ENCODE data around the gene ABLIM2. TPM values are rescaled to one million over a fixed set of nuclear protein-coding genes. Genes with fewer than 3 reads are reported as not detected.

The ABLIM2 gene
- total and polyA plus RNA-seq, 2 of the 13 experiments (the other 11 are each of a cell fraction or from before 2014, with no cell fraction given): 0.20 to 0.37 TPM

DNA sequence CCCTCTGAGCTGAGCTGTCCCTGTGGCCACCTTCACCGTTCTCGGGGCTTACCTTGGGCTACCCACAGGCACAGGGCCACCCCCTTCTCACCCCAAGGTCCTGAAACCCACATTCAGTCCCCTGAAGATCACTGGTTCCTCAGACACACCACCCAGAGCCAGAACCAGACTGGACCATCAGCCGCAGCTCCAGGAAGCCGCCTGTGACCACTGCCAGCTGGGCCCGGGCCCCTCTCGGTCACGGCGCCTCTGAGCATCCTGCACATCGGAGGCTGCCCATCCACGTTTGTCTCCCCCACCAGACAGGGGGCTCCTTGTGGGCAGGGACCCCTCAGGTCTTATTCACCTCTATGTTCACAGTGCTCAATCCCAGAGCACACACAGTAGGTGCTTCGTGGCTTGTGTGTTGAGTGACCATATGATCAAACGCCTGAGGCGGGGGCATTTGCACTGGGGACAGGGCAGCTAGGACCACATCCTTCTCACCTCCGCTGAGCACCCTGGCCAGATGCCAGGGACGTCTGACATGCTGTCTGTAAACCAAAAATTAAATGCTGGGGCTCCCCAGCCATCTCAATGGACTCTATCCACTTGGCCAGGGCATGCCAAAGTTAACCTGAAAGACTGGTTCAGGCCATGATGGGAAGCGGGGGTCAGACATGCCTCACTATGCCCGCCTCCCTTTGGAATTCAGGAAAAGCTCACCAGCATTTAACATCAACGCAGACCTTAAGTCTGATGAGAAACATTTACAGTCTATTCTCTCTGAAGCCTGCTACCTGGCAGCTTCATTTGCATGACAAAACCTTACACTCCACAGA lies 109.5 kb downstream of the ABLIM2 start:
- no peak overlapping the region for H3K27ac ChIP-seq (ENCODE audit: extremely low read length, insufficient read depth, low read length)
- DNase-seq (ENCODE audit: low spot score): no peak
- FAIRE-seq: no peak
- H3K9ac ChIP-seq (ENCODE audit: insufficient read depth, low read depth, low read length): no peak overlapping the region
- no peak overlapping the region for H2AFZ ChIP-seq (ENCODE audit: low read length)
- H3K79me2 ChIP-seq (ENCODE audit: insufficient read depth, low read length): no peaks in the 10 kb centered on the region
- CTCF ChIA-PET (ENCODE audit: low intra/inter-chr PET ratio, low total read pairs): no interaction called here
- no peaks in the 10 kb centered on the region for H4K20me1 ChIP-seq (ENCODE audit: insufficient read depth, low read length)
- TF ChIP-seq ZNF747 (CRISPR knock-in tag; IDR thresholded peaks at IDR 0.05; ENCODE audit: borderline replicate concordance): no peak
- TF ChIP-seq PCBP2 (optimal IDR thresholded peaks at IDR 0.05; ENCODE audit: low read depth, low read length, poor library complexity, severe bottlenecking): no peak
- no peak for TF ChIP-seq SKI (IDR thresholded peaks at IDR 0.05; ENCODE audit: partially characterized antibody)
- TF ChIP-seq, protein P1, sequence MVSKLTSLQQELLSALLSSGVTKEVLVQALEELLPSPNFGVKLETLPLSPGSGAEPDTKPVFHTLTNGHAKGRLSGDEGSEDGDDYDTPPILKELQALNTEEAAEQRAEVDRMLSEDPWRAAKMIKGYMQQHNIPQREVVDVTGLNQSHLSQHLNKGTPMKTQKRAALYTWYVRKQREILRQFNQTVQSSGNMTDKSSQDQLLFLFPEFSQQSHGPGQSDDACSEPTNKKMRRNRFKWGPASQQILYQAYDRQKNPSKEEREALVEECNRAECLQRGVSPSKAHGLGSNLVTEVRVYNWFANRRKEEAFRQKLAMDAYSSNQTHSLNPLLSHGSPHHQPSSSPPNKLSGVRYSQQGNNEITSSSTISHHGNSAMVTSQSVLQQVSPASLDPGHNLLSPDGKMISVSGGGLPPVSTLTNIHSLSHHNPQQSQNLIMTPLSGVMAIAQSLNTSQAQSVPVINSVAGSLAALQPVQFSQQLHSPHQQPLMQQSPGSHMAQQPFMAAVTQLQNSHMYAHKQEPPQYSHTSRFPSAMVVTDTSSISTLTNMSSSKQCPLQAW (CRISPR knock-in tag; IDR thresholded peaks at IDR 0.05): no peak
- TF ChIP-seq, protein P2, sequence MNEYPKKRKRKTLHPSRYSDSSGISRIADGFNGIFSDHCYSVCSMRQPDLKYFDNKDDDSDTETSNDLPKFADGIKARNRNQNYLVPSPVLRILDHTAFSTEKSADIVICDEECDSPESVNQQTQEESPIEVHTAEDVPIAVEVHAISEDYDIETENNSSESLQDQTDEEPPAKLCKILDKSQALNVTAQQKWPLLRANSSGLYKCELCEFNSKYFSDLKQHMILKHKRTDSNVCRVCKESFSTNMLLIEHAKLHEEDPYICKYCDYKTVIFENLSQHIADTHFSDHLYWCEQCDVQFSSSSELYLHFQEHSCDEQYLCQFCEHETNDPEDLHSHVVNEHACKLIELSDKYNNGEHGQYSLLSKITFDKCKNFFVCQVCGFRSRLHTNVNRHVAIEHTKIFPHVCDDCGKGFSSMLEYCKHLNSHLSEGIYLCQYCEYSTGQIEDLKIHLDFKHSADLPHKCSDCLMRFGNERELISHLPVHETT (CRISPR knock-in tag; conservative IDR thresholded peaks at IDR 0.05): no peak
- no peak for TF ChIP-seq ZFY (CRISPR knock-in tag; IDR thresholded peaks at IDR 0.05)
- TF ChIP-seq ZNF678 (CRISPR knock-in tag; IDR thresholded peaks at IDR 0.05): no peak
- no peak for TF ChIP-seq CAMTA2 (CRISPR knock-in tag; IDR thresholded peaks at IDR 0.05; ENCODE audit: borderline replicate concordance)
- no peak for TF ChIP-seq FOXM1 (CRISPR knock-in tag; IDR thresholded peaks at IDR 0.05)
- TF ChIP-seq ZNF382 (CRISPR knock-in tag; IDR thresholded peaks at IDR 0.05; ENCODE audit: borderline replicate concordance): no peak
- TF ChIP-seq NFKBIZ (CRISPR knock-in tag; IDR thresholded peaks at IDR 0.05): no peak
- no peak for TF ChIP-seq KDM6A (CRISPR knock-in tag; IDR thresholded peaks at IDR 0.05; ENCODE audit: low read depth)
- no peak for TF ChIP-seq HNRNPUL1 (IDR thresholded peaks at IDR 0.05; ENCODE audit: low read depth, low read length)
- TF ChIP-seq NFKB2 (CRISPR knock-in tag; IDR thresholded peaks at IDR 0.05; ENCODE audit: borderline replicate concordance): no peak
- TF ChIP-seq SMAD9 (CRISPR knock-in tag; IDR thresholded peaks at IDR 0.05): no peak
- no peak for TF ChIP-seq ZNF3 (CRISPR knock-in tag; IDR thresholded peaks at IDR 0.05)
- TF ChIP-seq HNRNPL (IDR thresholded peaks at IDR 0.05; ENCODE audit: low read depth, low read length): no peak
- TF ChIP-seq, protein P3, sequence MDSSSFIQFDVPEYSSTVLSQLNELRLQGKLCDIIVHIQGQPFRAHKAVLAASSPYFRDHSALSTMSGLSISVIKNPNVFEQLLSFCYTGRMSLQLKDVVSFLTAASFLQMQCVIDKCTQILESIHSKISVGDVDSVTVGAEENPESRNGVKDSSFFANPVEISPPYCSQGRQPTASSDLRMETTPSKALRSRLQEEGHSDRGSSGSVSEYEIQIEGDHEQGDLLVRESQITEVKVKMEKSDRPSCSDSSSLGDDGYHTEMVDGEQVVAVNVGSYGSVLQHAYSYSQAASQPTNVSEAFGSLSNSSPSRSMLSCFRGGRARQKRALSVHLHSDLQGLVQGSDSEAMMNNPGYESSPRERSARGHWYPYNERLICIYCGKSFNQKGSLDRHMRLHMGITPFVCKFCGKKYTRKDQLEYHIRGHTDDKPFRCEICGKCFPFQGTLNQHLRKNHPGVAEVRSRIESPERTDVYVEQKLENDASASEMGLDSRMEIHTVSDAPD (CRISPR knock-in tag; IDR thresholded peaks at IDR 0.05): no peak
- no peak for TF ChIP-seq DNMT1 (CRISPR knock-in tag; IDR thresholded peaks at IDR 0.05)
- H3K4me2 ChIP-seq (ENCODE audit: low read depth, low read length): no peak overlapping the region
- ATAC-seq: no peak
- WGBS (ENCODE audit: low lambda C conversion rate): 76% methylated on average over 5 of the region's 18 CpGs
- in situ Hi-C loops (cut with HindIII; ENCODE audit: extremely low pct_ligation_motif_present, low pct_unique_long_range_greater_than_20kb) (no loop called here), intact Hi-C loops (cut with micrococcal nuclease; ENCODE audit: unreplicated experiment) (no loop called here)
- BruUV-seq (replicated peaks): no TSS peak
- H3K36me3 ChIP-seq (replicated peaks in 1 of 2; ENCODE audit: control insufficient read depth in 1 of 2, insufficient read depth in 2 of 2, low read length in 2 of 2): no peaks in the 10 kb centered on the region
- H3K27me3 ChIP-seq (ENCODE audit: control insufficient read depth in 1 of 2, insufficient read depth in 2 of 2, low read length in 2 of 2): peaks cover 6 to 24% of the 10 kb centered on the region in 2 experiments; a peak in 3 of 5 replicates
- POLR2A ChIA-PET: no interaction called here
- H3K4me1 ChIP-seq (ENCODE audit: insufficient read depth, low read length): peaks cover 89% of the 10 kb centered on the region
- no peak overlapping the region for H3K4me3 ChIP-seq (replicated peaks in 1 of 3; ENCODE audit: insufficient read depth in 1 of 3, low read depth in 2 of 3, low read length in 3 of 3)
- no peaks in the 10 kb centered on the region for H3K9me3 ChIP-seq (ENCODE audit: low read length)

Data from HepG2 (cell line).